ENCODE measurements around the gene ZNRF1.

The ZNRF1 gene

GRCh38 chr16:75078886-75079285 is 80.1 kb downstream of the ZNRF1 start:
- H3K27ac ChIP-seq (ENCODE audit: poor library complexity, severe bottlenecking) = no peak overlapping the region
- H3K4me3 ChIP-seq (ENCODE audit: severe bottlenecking) = no peak overlapping the region
- no peak for TF ChIP-seq CTCF (IDR thresholded peaks at IDR 0.05; ENCODE audit: poor library complexity, severe bottlenecking)
- H3K9me3 ChIP-seq (ENCODE audit: severe bottlenecking) = no peaks in the 10 kb centered on the region
- H3K4me1 ChIP-seq (ENCODE audit: insufficient read depth, poor library complexity, severe bottlenecking) = peaks cover 5% of the 10 kb centered on the region
- H3K27me3 ChIP-seq (ENCODE audit: insufficient read depth, poor library complexity, severe bottlenecking) = no peaks in the 10 kb centered on the region
- DNase-seq (ENCODE audit: low spot score) (no peak), ATAC-seq (ENCODE audit: low read depth) (no peak)
- no peaks in the 10 kb centered on the region for H3K36me3 ChIP-seq (ENCODE audit: low read depth)

GRCh38 chr16:75079346-75079926 is 80.6 kb downstream of the ZNRF1 start:
- Histone ChIP-seq H3K4me1 (ENCODE audit: insufficient read depth, poor library complexity, severe bottlenecking) (peaks cover 5% of the 10 kb centered on the region), H3K4me3 (ENCODE audit: severe bottlenecking) (no peak overlapping the region), H3K36me3 (ENCODE audit: low read depth) (no peaks in the 10 kb centered on the region), H3K27me3 (ENCODE audit: insufficient read depth, poor library complexity, severe bottlenecking) (no peaks in the 10 kb centered on the region), H3K27ac (ENCODE audit: poor library complexity, severe bottlenecking) (no peak overlapping the region), H3K9me3 (ENCODE audit: severe bottlenecking) (no peaks in the 10 kb centered on the region)
- DNase-seq (ENCODE audit: low spot score) = no peak
- TF ChIP-seq CTCF (IDR thresholded peaks at IDR 0.05; ENCODE audit: poor library complexity, severe bottlenecking) = no peak
- no peak for ATAC-seq (ENCODE audit: low read depth)

DNA sequence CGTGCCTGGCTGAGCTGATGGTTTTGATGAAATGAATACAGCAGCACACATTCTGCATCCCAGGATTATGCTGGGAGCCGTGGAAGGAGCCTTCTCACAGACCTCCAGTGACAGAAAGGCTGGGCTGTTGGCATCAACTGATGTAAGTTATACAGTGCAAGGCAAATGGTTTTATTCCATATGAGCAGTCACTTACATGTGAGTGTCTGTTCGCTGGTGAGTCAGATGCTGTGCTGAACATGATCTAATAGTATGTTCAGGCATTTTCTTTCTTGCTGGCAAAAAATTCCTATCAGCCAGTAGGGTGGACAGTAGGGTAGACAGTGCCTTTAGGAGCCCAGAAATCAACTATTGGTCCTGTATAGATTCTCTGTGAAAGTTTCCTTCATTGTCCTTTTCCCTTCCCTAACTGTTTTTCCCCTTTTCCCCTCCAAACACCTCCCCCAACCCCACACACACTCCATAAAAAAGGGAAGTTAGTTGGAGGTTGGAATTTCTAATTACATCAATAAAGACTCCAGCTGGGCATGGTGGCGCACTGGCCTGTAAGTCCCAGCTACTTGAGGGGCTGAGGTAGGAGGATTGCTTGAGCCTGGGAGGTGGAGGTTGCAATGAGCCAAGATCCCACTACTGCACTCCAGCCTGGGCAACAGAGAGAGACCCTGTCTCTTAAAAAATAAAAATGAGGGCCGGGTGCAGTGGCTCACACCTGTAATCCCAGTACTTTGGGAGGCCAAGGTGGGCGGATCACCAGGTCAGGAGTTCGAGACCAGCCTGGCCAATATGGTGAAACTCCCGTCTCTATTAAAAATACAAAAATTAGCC is 81.6 kb downstream of the ZNRF1 start:
- DNase-seq (ENCODE audit: low spot score) (no peak), ATAC-seq (ENCODE audit: low read depth) (peak; percentile 81)
- Histone ChIP-seq H3K27me3 (ENCODE audit: insufficient read depth, poor library complexity, severe bottlenecking) (no peaks in the 10 kb centered on the region), H3K4me1 (ENCODE audit: insufficient read depth, poor library complexity, severe bottlenecking) (peaks cover 5% of the 10 kb centered on the region), H3K4me3 (ENCODE audit: severe bottlenecking) (no peak overlapping the region), H3K9me3 (ENCODE audit: severe bottlenecking) (no peaks in the 10 kb centered on the region), H3K27ac (ENCODE audit: poor library complexity, severe bottlenecking) (no peak overlapping the region), H3K36me3 (ENCODE audit: low read depth) (no peaks in the 10 kb centered on the region)
- no peak for TF ChIP-seq CTCF (IDR thresholded peaks at IDR 0.05; ENCODE audit: poor library complexity, severe bottlenecking)

DNA sequence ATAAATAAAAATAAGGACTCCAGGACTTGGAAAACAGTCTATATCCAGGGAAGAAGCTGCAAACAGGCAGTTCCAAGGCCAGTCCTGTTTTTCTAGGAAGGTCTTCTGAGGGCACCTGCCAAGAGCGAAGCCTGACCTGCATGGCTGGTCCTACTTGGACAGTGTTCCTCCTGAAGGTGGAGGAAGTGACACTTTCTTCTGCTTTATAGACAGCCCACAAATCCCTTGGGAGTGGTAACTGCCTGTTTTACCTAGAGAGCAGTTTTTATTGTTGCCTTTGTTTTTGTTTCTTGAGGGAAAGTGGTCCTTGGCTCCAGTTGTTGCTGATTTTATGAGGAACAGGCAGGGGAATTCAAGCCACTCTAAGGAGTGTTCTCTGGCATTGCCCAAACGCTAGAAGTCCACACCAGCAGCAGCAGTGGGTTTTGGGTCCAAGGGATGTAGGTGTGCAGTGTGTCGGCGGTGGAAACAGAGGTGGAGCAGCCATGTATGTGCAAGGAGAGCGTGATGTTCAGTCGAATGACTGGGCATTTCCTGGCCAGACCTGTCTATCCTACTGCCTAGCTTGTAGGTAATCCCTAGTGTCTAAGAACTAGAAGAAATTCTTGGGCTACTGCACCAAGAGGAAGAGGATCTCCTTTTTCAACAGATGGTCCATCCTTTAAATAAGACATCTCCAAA is 82.5 kb downstream of the ZNRF1 start:
- Histone ChIP-seq H3K27ac (ENCODE audit: poor library complexity, severe bottlenecking) (no peak overlapping the region), H3K36me3 (ENCODE audit: low read depth) (no peaks in the 10 kb centered on the region), H3K4me1 (ENCODE audit: insufficient read depth, poor library complexity, severe bottlenecking) (peaks cover 13% of the 10 kb centered on the region), H3K27me3 (ENCODE audit: insufficient read depth, poor library complexity, severe bottlenecking) (no peaks in the 10 kb centered on the region), H3K9me3 (ENCODE audit: severe bottlenecking) (no peaks in the 10 kb centered on the region), H3K4me3 (ENCODE audit: severe bottlenecking) (no peak overlapping the region)
- ATAC-seq (ENCODE audit: low read depth) (no peak), DNase-seq (ENCODE audit: low spot score) (no peak)
- no peak for TF ChIP-seq CTCF (IDR thresholded peaks at IDR 0.05; ENCODE audit: poor library complexity, severe bottlenecking)

Data from RWPE2 (cell line).